Ishikawa (cell line): ENCODE data around the gene ITPR1.

Experiments
- CEBPB ChIP-seq: IDR thresholded peaks from 2 replicates; pipeline ENCODE4 v1.6.1; 2012
- CREB1 ChIP-seq: IDR thresholded peaks from 2 replicates; pipeline ENCODE4 v1.6.1; 2012; ENCODE audit warnings: low read depth
- EGR1 ChIP-seq: IDR thresholded peaks from 2 replicates; pipeline ENCODE4 v1.6.1; 2012
- EP300 ChIP-seq: IDR thresholded peaks from 2 replicates; pipeline ENCODE4 v1.6.1; 2012; ENCODE audit warnings: borderline replicate concordance
- MAX ChIP-seq: IDR thresholded peaks from 2 replicates; pipeline ENCODE4 v1.6.1; 2012
- NFIC ChIP-seq: IDR thresholded peaks from 2 replicates; pipeline ENCODE4 v1.6.1; 2012
- RAD21 ChIP-seq: IDR thresholded peaks from 2 replicates; pipeline ENCODE4 v1.6.1; 2012; ENCODE audit warnings: low read depth
- REST ChIP-seq: IDR thresholded peaks from 2 replicates; pipeline ENCODE4 v1.6.1; 2012; ENCODE audit warnings: low read depth, mild to moderate bottlenecking
- TAF1 ChIP-seq: IDR thresholded peaks from 2 replicates; pipeline ENCODE4 v1.6.1; 2012; ENCODE audit warnings: low read depth, mild to moderate bottlenecking
- TCF12 ChIP-seq: IDR thresholded peaks from 2 replicates; pipeline ENCODE4 v1.6.1; 2012; ENCODE audit warnings: low read depth
- TEAD4 ChIP-seq: IDR thresholded peaks from 2 replicates; pipeline ENCODE4 v1.6.1; 2012
- USF1 ChIP-seq: IDR thresholded peaks from 2 replicates; pipeline ENCODE4 v1.6.1; 2012
- YY1 ChIP-seq: IDR thresholded peaks from 2 replicates; pipeline ENCODE4 v1.6.1; 2012; ENCODE audit warnings: low read depth
- ZBTB7A ChIP-seq: IDR thresholded peaks from 2 replicates; pipeline ENCODE4 v1.6.1; 2012; ENCODE audit warnings: low read depth

- TF ChIP-seq YY1, result no peak
- no peak for TF ChIP-seq REST
- TF ChIP-seq NFIC, result no peak
- no peak for TF ChIP-seq CEBPB
- TF ChIP-seq TAF1, result no peak
- TF ChIP-seq RAD21, result no peak
- TF ChIP-seq MAX, result no peak
- TF ChIP-seq TEAD4, result no peak
- no peak for TF ChIP-seq CREB1
- TF ChIP-seq TCF12, result no peak
- no peak for TF ChIP-seq EP300
- TF ChIP-seq EGR1, result no peak
- TF ChIP-seq ZBTB7A, result no peak
- TF ChIP-seq USF1, result no peak
Measured at GRCh38 chr3:4741106-4741403, 247.9 kb downstream of the ITPR1 start.
